Osteoblast (primary cell): ENCODE measurements around the gene SLC43A2. TPM values are rescaled to one million over a fixed set of nuclear protein-coding genes. Genes with fewer than 3 reads are reported as not detected.
A peak's percentile ranks its signal among the peaks of the same experiment; 100 is the strongest.

Experiments used
- DNase-seq: peaks from one replicate; pipeline ENCODE4 v3.0.0; 2011; ENCODE audit warnings: low spot score, mixed read lengths; ENCODE audit not compliant: insufficient read length; ENCODE audit errors: missing footprints
- H2AFZ ChIP-seq: 2 replicates; pipeline ENCODE4 v1.6.0; 2011; ENCODE audit warnings: mild to moderate bottlenecking, low read length
- H3K27ac ChIP-seq: 2 replicates; pipeline ENCODE4 v1.5.1; 2011; ENCODE audit warnings: mild to moderate bottlenecking, low read depth, low read length, moderate library complexity
- H3K27me3 ChIP-seq: 2 replicates; pipeline ENCODE4 v1.6.0; 2012; ENCODE audit warnings: mild to moderate bottlenecking, control low read depth, inconsistent platforms, low read length, moderate library complexity; ENCODE audit not compliant: insufficient read depth
- H3K36me3 ChIP-seq: 2 replicates; pipeline ENCODE4 v1.5.1; 2011; ENCODE audit warnings: mild to moderate bottlenecking, low read length, control low read depth, moderate library complexity; ENCODE audit not compliant: insufficient read depth
- H3K4me1 ChIP-seq: 2 replicates; pipeline ENCODE4 v1.5.1; 2011; ENCODE audit warnings: mild to moderate bottlenecking, low read length, control low read depth, moderate library complexity; ENCODE audit not compliant: insufficient read depth
- H3K4me2 ChIP-seq: 2 replicates; pipeline ENCODE4 v1.6.0; 2011; ENCODE audit warnings: mild to moderate bottlenecking, low read length; ENCODE audit not compliant: insufficient read depth
- H3K4me3 ChIP-seq: fragments of 200-600 bp; sonication (generic); 3 replicates; pipeline ENCODE4 v1.5.1; 2012; ENCODE audit warnings: mild to moderate bottlenecking, low read length, inconsistent platforms; ENCODE audit not compliant: insufficient read depth
- H3K79me2 ChIP-seq: 2 replicates; pipeline ENCODE4 v1.6.0; 2012; ENCODE audit warnings: mild to moderate bottlenecking, low read length, control low read depth, inconsistent platforms; ENCODE audit not compliant: insufficient read depth
- H3K9me3 ChIP-seq: 2 replicates; pipeline ENCODE4 v1.5.1; 2011; ENCODE audit warnings: low read depth, low read length, control low read depth
- H4K20me1 ChIP-seq: 2 replicates; pipeline ENCODE4 v1.6.0; 2012; ENCODE audit warnings: mild to moderate bottlenecking, low read length, control low read depth; ENCODE audit not compliant: insufficient read depth
- CTCF ChIP-seq: IDR thresholded peaks from 2 replicates; pipeline ENCODE4 v1.5.1; 2011; ENCODE audit warnings: mild to moderate bottlenecking, low read depth, low read length, moderate library complexity; ENCODE audit errors: extremely low read depth
- total RNA-seq: library from RNA; depleted of rRNA; stranded (reverse); fragments of >200 nt; gene quantifications from 2 replicates; pipeline ENCODE4 v1.2.3, GENCODE V29; 2012

The SLC43A2 gene
- total RNA-seq, 1 donor, result 5.4 TPM

- H3K79me2 ChIP-seq, result peaks cover 5% of the 10 kb centered on the region
- H3K27ac ChIP-seq, result no peak overlapping the region
- no peaks in the 10 kb centered on the region for H3K27me3 ChIP-seq
- no peak overlapping the region for H2AFZ ChIP-seq
- no peak overlapping the region for H3K4me3 ChIP-seq
- H3K9me3 ChIP-seq, result no peaks in the 10 kb centered on the region
- H3K36me3 ChIP-seq, result peaks cover 58% of the 10 kb centered on the region
- H4K20me1 ChIP-seq, result peaks cover 20% of the 10 kb centered on the region
- H3K4me1 ChIP-seq, result peaks cover 3% of the 10 kb centered on the region
- H3K4me2 ChIP-seq, result no peak overlapping the region
- DNase-seq, result peak; percentile 51
- no peak for TF ChIP-seq CTCF
These were observed 87.2 kb downstream of the SLC43A2 start for GRCh38 chr17:1541367-1541904.

DNA sequence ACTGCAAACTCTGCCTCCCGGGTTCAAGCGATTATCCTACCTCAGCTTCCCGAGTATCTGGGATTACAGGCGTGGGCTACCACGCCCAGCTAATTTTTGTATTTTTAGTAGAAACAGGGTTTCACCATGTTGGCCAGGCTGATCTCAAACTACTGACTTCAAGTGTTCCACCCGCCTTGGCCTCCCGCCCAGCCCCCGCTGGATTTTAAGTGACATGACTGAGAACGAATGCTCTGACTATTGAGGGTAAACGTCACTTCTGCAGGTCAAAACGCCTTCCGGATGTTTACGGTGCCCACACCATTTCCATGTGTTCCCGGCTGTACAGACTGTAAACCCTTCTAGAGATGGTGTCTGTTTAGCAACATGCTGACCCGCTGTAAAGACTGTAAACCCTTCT is 88.8 kb downstream of the SLC43A2 start:
- no peak overlapping the region for H3K4me3 ChIP-seq
- no peaks in the 10 kb centered on the region for H3K79me2 ChIP-seq
- peaks cover 60% of the 10 kb centered on the region for H3K36me3 ChIP-seq
- no peaks in the 10 kb centered on the region for H3K9me3 ChIP-seq
- no peaks in the 10 kb centered on the region for H3K27me3 ChIP-seq
- no peak for DNase-seq
- H4K20me1 ChIP-seq, result peaks cover 9% of the 10 kb centered on the region
- no peak for TF ChIP-seq CTCF
- no peaks in the 10 kb centered on the region for H3K4me1 ChIP-seq
- no peak overlapping the region for H3K27ac ChIP-seq
- H2AFZ ChIP-seq, result no peak overlapping the region
- H3K4me2 ChIP-seq, result no peak overlapping the region

- no peak for DNase-seq
- Histone ChIP-seq H4K20me1 (no peaks in the 10 kb centered on the region), H3K4me1 (no peaks in the 10 kb centered on the region), H2AFZ (no peak overlapping the region), H3K27me3 (no peaks in the 10 kb centered on the region), H3K27ac (no peak overlapping the region), H3K9me3 (no peaks in the 10 kb centered on the region), H3K79me2 (no peaks in the 10 kb centered on the region), H3K36me3 (peaks cover 69% of the 10 kb centered on the region), H3K4me2 (no peak overlapping the region), H3K4me3 (no peak overlapping the region)
- TF ChIP-seq CTCF, result no peak
These were observed 92.9 kb downstream of the SLC43A2 start for GRCh38 chr17:1535737-1536136.

DNA sequence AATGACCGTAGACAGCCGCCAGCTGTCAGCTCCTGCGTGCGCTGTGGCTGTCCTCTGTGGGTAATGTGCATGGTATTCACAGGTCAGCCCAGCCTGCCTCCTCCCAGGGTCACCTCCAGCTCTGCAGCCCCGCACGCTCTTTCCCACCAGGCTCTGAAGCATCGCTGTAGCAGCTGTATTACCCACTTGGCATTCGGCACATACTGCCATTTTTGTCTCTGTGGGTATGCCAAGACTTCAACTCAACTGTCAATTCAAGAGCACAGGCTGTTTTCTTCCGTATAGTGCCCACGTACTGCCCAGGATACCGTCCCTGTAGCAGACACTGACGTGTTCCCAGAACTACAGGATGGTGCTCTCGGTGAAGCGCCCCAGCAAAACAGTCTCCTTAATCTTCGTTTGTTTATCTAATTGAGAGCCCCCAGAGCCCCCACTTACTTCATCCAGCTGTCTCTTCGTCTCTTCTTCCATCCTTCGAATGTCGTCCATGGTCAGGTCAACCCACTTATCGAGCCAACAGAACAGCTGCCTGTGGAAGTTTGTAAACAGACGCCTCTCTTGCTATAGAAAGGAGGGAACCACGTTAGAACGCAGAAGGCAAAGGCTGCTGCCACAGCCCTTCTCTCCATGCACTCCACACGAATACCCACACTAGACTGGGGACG is 94.8 kb downstream of the SLC43A2 start:
- H3K79me2 ChIP-seq, result no peaks in the 10 kb centered on the region
- DNase-seq, result no peak
- no peaks in the 10 kb centered on the region for H3K9me3 ChIP-seq
- H3K27me3 ChIP-seq, result no peaks in the 10 kb centered on the region
- H2AFZ ChIP-seq, result no peak overlapping the region
- no peak overlapping the region for H3K4me3 ChIP-seq
- no peak overlapping the region for H3K4me2 ChIP-seq
- H4K20me1 ChIP-seq, result no peaks in the 10 kb centered on the region
- no peak for TF ChIP-seq CTCF
- H3K4me1 ChIP-seq, result no peaks in the 10 kb centered on the region
- peaks cover 62% of the 10 kb centered on the region for H3K36me3 ChIP-seq
- H3K27ac ChIP-seq, result no peak overlapping the region
